T-cell (primary cell): ENCODE measurements around the gene HTRA1. TPM values are rescaled to one million over a fixed set of nuclear protein-coding genes. Genes with fewer than 3 reads are reported as not detected.

Experiments
- ATAC-seq, 4 experiments: fragments of 200-7000 bp in 3 of 4; fragments of 150-1000 bp in 1 of 4; cut with Tn5 transposase; replicated peaks in 1 of 4; 1 replicate in 3 of 4; 2 replicates in 1 of 4; pipeline ENCODE4 v1.10.0; 2021; ENCODE audit warnings: moderate library complexity in 3 of 4, mild to moderate bottlenecking in 2 of 4, moderate number of reproducible peaks in 1 of 4
- CTCF ChIA-PET, 2 donors: fragments of 300-600 bp; sonication (Branson Sonifier 250); formaldehyde crosslinking; loops; one replicate each; lab custom pipeline; 2022; ENCODE audit warnings: antibody characterized with exemption in 2 of 2; lab: Charles Lee
- POLR2A ChIA-PET, 2 donors: fragments of 300-600 bp; sonication (Branson Sonifier 250); formaldehyde crosslinking; loops; one replicate each; lab custom pipeline; 2022; ENCODE audit warnings: antibody characterized with exemption in 2 of 2; lab: Charles Lee
- DNase-seq, 35 experiments: peaks; one replicate each; pipeline versions ENCODE4 v3.0.0 to v3.0.0-alpha.2; 2013 to 2023
- H3K27ac ChIP-seq: one replicate; pipeline ENCODE4 v1.5.1; 2013; ENCODE audit warnings: low read length
- H3K27me3 ChIP-seq, 2 experiments: replicated peaks in 1 of 2; 1 replicate in 1 of 2; 2 replicates in 1 of 2; pipeline versions ENCODE4 v1.6.1 to v1.7.0; 2013; ENCODE audit warnings: low read length in 1 of 2, mixed read lengths in 1 of 2; ENCODE audit not compliant: control insufficient read depth in 2 of 2, insufficient read depth in 2 of 2; ENCODE audit errors: extremely low read depth in 1 of 2
- H3K36me3 ChIP-seq, 2 donors: 1 replicate in 1 of 2; 2 replicates in 1 of 2; pipeline versions ENCODE4 v1.6.1 to v1.7.0; 2013; ENCODE audit warnings: low read length in 1 of 2; ENCODE audit not compliant: control insufficient read depth in 2 of 2, insufficient read depth in 1 of 2; ENCODE audit errors: extremely low read depth in 1 of 2
- H3K4me1 ChIP-seq, 2 experiments: 1 replicate in 1 of 2; 2 replicates in 1 of 2; pipeline versions ENCODE4 v1.6.1 to v1.7.0; 2013; ENCODE audit warnings: low read length in 2 of 2, mixed read lengths in 1 of 2; ENCODE audit not compliant: insufficient read depth in 2 of 2, control insufficient read depth in 1 of 2; ENCODE audit errors: extremely low read depth in 1 of 2
- H3K4me3 ChIP-seq, 2 donors: 1 replicate in 1 of 2; 2 replicates in 1 of 2; pipeline versions ENCODE4 v1.5.1 to v1.7.0; 2013; ENCODE audit warnings: mild to moderate bottlenecking in 2 of 2, low read length in 1 of 2, moderate library complexity in 1 of 2; ENCODE audit not compliant: control insufficient read depth in 1 of 2; ENCODE audit errors: extremely low read depth in 1 of 2
- H3K9me3 ChIP-seq: 2 replicates; pipeline ENCODE4 v1.7.0; 2013
- H3K27ac Mint-ChIP-seq, 2 donors: one replicate each; pipeline ENCODE4 v1.8.0; 2020 to 2021; ENCODE audit warnings: mild to moderate bottlenecking in 2 of 2, mixed read lengths in 2 of 2
- H3K27me3 Mint-ChIP-seq, 2 donors: one replicate each; pipeline ENCODE4 v1.8.0; 2021 to 2022; ENCODE audit warnings: mixed read lengths in 2 of 2
- H3K36me3 Mint-ChIP-seq: one replicate; pipeline ENCODE4 v1.8.0; 2021; ENCODE audit warnings: mixed read lengths
- H3K4me1 Mint-ChIP-seq, 3 donors: one replicate each; pipeline ENCODE4 v1.8.0; 2020 to 2022; ENCODE audit warnings: mixed read lengths in 3 of 3, mild to moderate bottlenecking in 1 of 3
- H3K4me3 Mint-ChIP-seq, 3 donors: one replicate each; pipeline ENCODE4 v1.8.0; 2020 to 2022; ENCODE audit warnings: mild to moderate bottlenecking in 3 of 3, mixed read lengths in 3 of 3, moderate library complexity in 3 of 3
- H3K9me3 Mint-ChIP-seq, 3 donors: one replicate each; pipeline ENCODE4 v1.8.0; 2020 to 2022; ENCODE audit warnings: mixed read lengths in 3 of 3
- WGBS: methylation state at CpG from one replicate; pipeline ENCODE4 v1.1.5; 2013; ENCODE audit warnings: missing lambda C conversion rate; ENCODE audit not compliant: insufficient coverage; 5-methylcytosine and 5-hydroxymethylcytosine counted together
- total RNA-seq, 35 experiments: library from RNA in 6 of 35; stranded (reverse) in 6 of 35; fragments of 120-200 nt in 1 of 35; gene quantifications; one replicate each; pipeline versions ENCODE4 v1.2.1 to v1.2.4 and lab custom pipeline; 2013 to 2026

The HTRA1 gene
- total RNA-seq, 5 donors from 2014 or later (not counting 1 experiment from before 2014, with no cell fraction given) = 0.51 to 0.56 (median 0.55) TPM; not detected in 2

GRCh38 chr10:122468307-122468925, 7.1 kb downstream of the HTRA1 start:
- H3K36me3 Mint-ChIP-seq = no peaks in the 10 kb centered on the region
- no peaks in the 10 kb centered on the region for H3K9me3 Mint-ChIP-seq
- POLR2A ChIA-PET = no interaction called here

DNA sequence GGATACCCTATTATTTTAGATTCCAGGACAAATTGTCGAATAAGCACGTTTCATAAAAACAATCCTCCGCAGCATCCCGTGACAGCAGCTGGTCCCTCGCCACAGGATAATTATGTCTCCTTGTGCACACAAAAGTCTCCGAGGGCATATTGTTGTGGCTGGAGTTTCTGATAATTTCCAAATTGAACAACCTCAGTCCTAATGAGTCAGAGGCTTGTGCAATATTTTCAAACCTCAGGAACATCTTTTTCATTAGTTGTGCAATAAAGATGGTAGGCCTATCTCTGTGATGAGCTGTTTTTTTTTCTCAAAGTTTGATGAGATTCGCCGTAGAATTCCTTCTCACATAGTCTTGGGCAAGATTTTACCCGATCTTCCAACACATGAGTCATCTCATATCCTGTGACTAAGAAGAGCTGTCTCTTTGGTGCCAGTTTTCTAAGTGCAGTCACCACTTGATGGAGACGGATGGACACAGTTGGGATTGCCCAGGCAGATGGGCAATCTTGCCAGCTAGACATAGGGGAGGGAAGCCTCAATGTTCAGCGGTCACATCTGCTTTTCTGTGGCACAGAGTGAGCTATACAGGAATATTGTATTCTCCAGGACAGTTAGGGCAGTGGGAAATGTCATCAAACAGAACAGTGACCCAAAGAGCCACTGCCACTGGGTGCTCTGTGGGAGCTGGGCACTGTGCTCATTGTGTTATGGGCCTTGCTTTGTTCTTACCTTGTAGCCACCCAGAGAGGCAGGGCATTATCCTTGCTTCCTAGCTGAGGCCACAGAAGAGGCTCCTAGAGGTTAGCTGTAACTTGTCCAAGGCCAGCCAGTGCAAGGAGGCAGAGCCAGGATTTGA, 7.8 kb downstream of the HTRA1 start:
- no peak overlapping the region for H3K4me3 Mint-ChIP-seq
- Histone ChIP-seq H3K4me1 (peaks cover 0 to 2% of the 10 kb centered on the region in 2 experiments), H3K36me3 (no peaks in the 10 kb centered on the region), H3K4me3 (no peak overlapping the region), H3K27ac (no peak overlapping the region), H3K27me3 (peaks cover 7 to 16% of the 10 kb centered on the region in 2 experiments), H3K9me3 (no peaks in the 10 kb centered on the region)
- no peak overlapping the region for H3K27ac Mint-ChIP-seq
- ATAC-seq (no peak), DNase-seq (no peak)
- peaks cover 0 to 2% (median under 1%) of the 10 kb centered on the region in 3 donors for H3K4me1 Mint-ChIP-seq
- no peaks in the 10 kb centered on the region for H3K36me3 Mint-ChIP-seq
- POLR2A ChIA-PET = no interaction called here
- WGBS = 82% methylated on average over 3 of the region's 11 CpGs
- CTCF ChIA-PET = no interaction called here
- peaks cover 27 to 46% of the 10 kb centered on the region in 2 donors for H3K27me3 Mint-ChIP-seq
- H3K9me3 Mint-ChIP-seq = no peaks in the 10 kb centered on the region

More at GRCh38 chr10:122468307-122468925, 7.1 kb downstream of the HTRA1 start:
- peaks cover 6 to 23% of the 10 kb centered on the region in 2 experiments for H3K27me3 ChIP-seq
- peaks cover 33 to 48% of the 10 kb centered on the region in 2 donors for H3K27me3 Mint-ChIP-seq
- H3K9me3 ChIP-seq = no peaks in the 10 kb centered on the region
- peaks cover 0 to 4% (median 2%) of the 10 kb centered on the region in 3 donors for H3K4me1 Mint-ChIP-seq
- DNase-seq (no peak), ATAC-seq (no peak)
- no peaks in the 10 kb centered on the region for H3K36me3 ChIP-seq
- CTCF ChIA-PET = no interaction called here
- H3K4me3 Mint-ChIP-seq = no peak overlapping the region
- no peak overlapping the region for H3K4me3 ChIP-seq
- H3K4me1 ChIP-seq = no peaks in the 10 kb centered on the region
- WGBS = 95% methylated on average over 3 of the region's 5 CpGs
- no peak overlapping the region for H3K27ac Mint-ChIP-seq
- H3K27ac ChIP-seq = no peak overlapping the region

DNA sequence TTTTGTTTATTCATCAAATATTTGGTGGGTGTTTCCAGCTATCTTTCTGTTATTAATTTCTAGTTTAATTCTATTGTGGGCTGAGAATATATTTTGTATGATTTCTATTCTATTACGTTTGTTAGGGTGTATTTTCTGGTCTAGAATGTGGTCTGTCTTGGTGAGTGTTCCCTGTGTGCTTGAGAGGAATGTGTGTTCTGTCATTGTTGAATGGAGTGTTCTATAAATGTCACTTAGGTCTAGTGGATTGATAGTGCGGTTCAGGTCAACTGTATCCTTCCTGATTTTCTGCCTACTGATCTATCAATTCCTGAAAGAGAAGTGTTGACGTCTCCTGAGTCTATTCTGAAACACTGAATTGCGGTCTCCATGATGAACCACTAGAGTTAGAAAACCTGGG, 8.5 kb downstream of the HTRA1 start:
- DNase-seq (no peak), ATAC-seq (no peak)
- Histone ChIP-seq H3K27ac (no peak overlapping the region), H3K36me3 (no peaks in the 10 kb centered on the region), H3K9me3 (no peaks in the 10 kb centered on the region), H3K4me3 (no peak overlapping the region), H3K27me3 (peaks cover 10 to 14% of the 10 kb centered on the region in 2 experiments), H3K4me1 (peaks cover 0 to 5% of the 10 kb centered on the region in 2 experiments)
- H3K36me3 Mint-ChIP-seq = no peaks in the 10 kb centered on the region
- 79% methylated on average over 2 of the region's 4 CpGs for WGBS
- CTCF ChIA-PET = no interaction called here
- H3K27ac Mint-ChIP-seq = no peak overlapping the region
- POLR2A ChIA-PET = no interaction called here
- peaks cover 26 to 46% of the 10 kb centered on the region in 2 donors for H3K27me3 Mint-ChIP-seq
- peaks cover 6 to 9% (median 6%) of the 10 kb centered on the region in 3 donors for H3K4me1 Mint-ChIP-seq
- no peaks in the 10 kb centered on the region for H3K9me3 Mint-ChIP-seq
- no peak overlapping the region for H3K4me3 Mint-ChIP-seq

- DNase-seq (no peak), ATAC-seq (no peak)
- Histone ChIP-seq H3K4me1 (peaks cover 0 to 5% of the 10 kb centered on the region in 2 experiments), H3K9me3 (no peaks in the 10 kb centered on the region), H3K27ac (no peak overlapping the region), H3K27me3 (peaks cover 8 to 18% of the 10 kb centered on the region in 2 experiments), H3K4me3 (no peak overlapping the region), H3K36me3 (no peaks in the 10 kb centered on the region)
- Mint-ChIP-seq H3K27ac (no peak overlapping the region), H3K9me3 (no peaks in the 10 kb centered on the region), H3K4me3 (no peak overlapping the region), H3K27me3 (peaks cover 21 to 42% of the 10 kb centered on the region in 2 donors), H3K36me3 (no peaks in the 10 kb centered on the region), H3K4me1 (peaks cover 6 to 11% (median 8%) of the 10 kb centered on the region in 3 donors)
- POLR2A ChIA-PET = no interaction called here
- WGBS = no CpG with 5 or more reads among the region's 4 CpGs
- CTCF ChIA-PET = interaction anchor here in 1 of 2 donors (0.6 kb wide), 1 partner anchor 147 kb away, joined by 4 read pairs; no protein-coding TSS in a partner anchor
These were observed 10.3 kb downstream of the HTRA1 start for GRCh38 chr10:122471531-122472177.

- peaks cover 0 to 5% of the 10 kb centered on the region in 2 experiments for H3K4me1 ChIP-seq
- no peak for DNase-seq
- H3K27me3 Mint-ChIP-seq = peaks cover 14 to 35% of the 10 kb centered on the region in 2 donors
- CTCF ChIA-PET = interaction anchor here in 1 of 2 donors (0.6 kb wide), 1 partner anchor 91 kb away, joined by 3 read pairs; no protein-coding TSS in a partner anchor
- H3K4me3 Mint-ChIP-seq = no peak overlapping the region
- H3K36me3 ChIP-seq = no peaks in the 10 kb centered on the region
- no peak overlapping the region for H3K4me3 ChIP-seq
- H3K9me3 Mint-ChIP-seq = no peaks in the 10 kb centered on the region
- WGBS = 94% methylated on average over 5 of the region's 8 CpGs
- H3K27ac ChIP-seq = no peak overlapping the region
- POLR2A ChIA-PET = no interaction called here
- peaks cover 5 to 14% of the 10 kb centered on the region in 2 experiments for H3K27me3 ChIP-seq
- peaks cover 6 to 11% (median 8%) of the 10 kb centered on the region in 3 donors for H3K4me1 Mint-ChIP-seq
- no peak for ATAC-seq
- H3K27ac Mint-ChIP-seq = no peak overlapping the region
- no peaks in the 10 kb centered on the region for H3K36me3 Mint-ChIP-seq
- H3K9me3 ChIP-seq = no peaks in the 10 kb centered on the region
These were observed 11.8 kb downstream of the HTRA1 start for GRCh38 chr10:122473116-122473515.
